Activated CD4-positive, alpha-beta T cell treated with anti-CD3 and anti-CD28 coated beads for 36 hours (primary cell): ENCODE results near the gene PLA1A. TPM values are rescaled to one million over a fixed set of nuclear protein-coding genes. Genes with fewer than 3 reads are reported as not detected.

ENCODE experiments used
- ATAC-seq: fragments of 200-7000 bp; cut with Tn5 transposase; one replicate; pipeline ENCODE4 v1.10.0; 2021; ENCODE audit warnings: mild to moderate bottlenecking, moderate library complexity
- CTCF ChIA-PET: fragments of 350-600 bp; sonication (Branson Sonifier 250); formaldehyde crosslinking; loops from one replicate; lab custom pipeline; 2021; ENCODE audit warnings: antibody characterized with exemption; lab: Charles Lee
- POLR2A ChIA-PET: fragments of 350-600 bp; sonication (Branson Sonifier 250); formaldehyde crosslinking; loops from one replicate; lab custom pipeline; 2021; ENCODE audit warnings: antibody characterized with exemption, inconsistent platforms; lab: Charles Lee
- DNase-seq: peaks from one replicate; pipeline ENCODE4 v3.0.0-alpha.2; 2020
- H3K27ac Mint-ChIP-seq: one replicate; pipeline ENCODE4 v1.8.0; 2021; ENCODE audit warnings: mixed read lengths
- H3K27me3 Mint-ChIP-seq: one replicate; pipeline ENCODE4 v1.8.0; 2021; ENCODE audit warnings: mixed read lengths
- H3K36me3 Mint-ChIP-seq: one replicate; pipeline ENCODE4 v1.8.0; 2021; ENCODE audit warnings: low read depth, mixed read lengths
- H3K4me1 Mint-ChIP-seq: one replicate; pipeline ENCODE4 v1.8.0; 2021; ENCODE audit warnings: mixed read lengths
- H3K4me3 Mint-ChIP-seq: one replicate; pipeline ENCODE4 v1.8.0; 2021; ENCODE audit warnings: mild to moderate bottlenecking, moderate library complexity, mixed read lengths
- H3K9me3 Mint-ChIP-seq: one replicate; pipeline ENCODE4 v1.8.0; 2021; ENCODE audit warnings: low read depth, mixed read lengths
- intact Hi-C, 2 experiments: fragments of 100-400 bp; cut with DNase I in 1 of 2; cut with micrococcal nuclease in 1 of 2; formaldehyde crosslinking; loops; one replicate each; pipeline versions ENCODE4 v1.14.2 to v1.15.1; 2022 to 2024; cut with DNase I, micrococcal nuclease
- total RNA-seq, 2 experiments: library from RNA; stranded (reverse); gene quantifications; one replicate each; pipeline ENCODE4 v1.2.3, GENCODE V29; 2021

PLA1A gene
- total RNA-seq, 2 experiments from 2014 or later: not detected

GRCh38 chr3:119595639-119596334 is 1.9 kb upstream of the PLA1A start:
- CTCF ChIA-PET: no interaction called here
- no peak for DNase-seq
- intact Hi-C loops: no loop called here

GRCh38 chr3:119596398-119596797 is 1.3 kb upstream of the PLA1A start:
- H3K9me3 Mint-ChIP-seq: no peaks in the 10 kb centered on the region
- intact Hi-C loops: no loop called here
- H3K27ac Mint-ChIP-seq: no peak overlapping the region
- no peak for ATAC-seq
- H3K4me3 Mint-ChIP-seq: no peak overlapping the region
- DNase-seq: no peak
- H3K4me1 Mint-ChIP-seq: peaks cover 6% of the 10 kb centered on the region
- H3K36me3 Mint-ChIP-seq: no peaks in the 10 kb centered on the region
- ChIA-PET POLR2A (no interaction called here), CTCF (interaction anchor here (0.7 kb wide), 1 partner anchor 618 kb away, joined by 3 read pairs; no protein-coding TSS in a partner anchor)
- peaks cover 2% of the 10 kb centered on the region for H3K27me3 Mint-ChIP-seq

More at GRCh38 chr3:119595639-119596334, 1.9 kb upstream of the PLA1A start:
- H3K36me3 Mint-ChIP-seq: no peaks in the 10 kb centered on the region
- H3K4me1 Mint-ChIP-seq: peaks cover 2% of the 10 kb centered on the region
- POLR2A ChIA-PET: no interaction called here
- H3K4me3 Mint-ChIP-seq: no peak overlapping the region
- no peaks in the 10 kb centered on the region for H3K9me3 Mint-ChIP-seq
- H3K27ac Mint-ChIP-seq: no peak overlapping the region
- ATAC-seq: no peak
- peaks cover 2% of the 10 kb centered on the region for H3K27me3 Mint-ChIP-seq

- H3K4me3 Mint-ChIP-seq: no peak overlapping the region
- no peak for DNase-seq
- intact Hi-C loops: no loop called here
- POLR2A ChIA-PET: no interaction called here
- peak; percentile 23 for ATAC-seq
- peaks cover 6% of the 10 kb centered on the region for H3K4me1 Mint-ChIP-seq
- H3K36me3 Mint-ChIP-seq: no peaks in the 10 kb centered on the region
- no peaks in the 10 kb centered on the region for H3K9me3 Mint-ChIP-seq
- CTCF ChIA-PET: no interaction called here
- H3K27me3 Mint-ChIP-seq: no peaks in the 10 kb centered on the region
- no peak overlapping the region for H3K27ac Mint-ChIP-seq
Observed at GRCh38 chr3:119598410-119599098, 869 bp downstream of the PLA1A start.

- intact Hi-C loops: loop anchor here in 1 of 2 experiments (2.0 kb wide), 1 partner anchor 77 kb away; the partner anchor contains the start of gene COX17
- H3K27ac Mint-ChIP-seq: no peak overlapping the region
- POLR2A ChIA-PET: no interaction called here
Observed at GRCh38 chr3:119599558-119600174, 2.0 kb downstream of the PLA1A start.

GRCh38 chr3:119600732-119601131 is 3.0 kb downstream of the PLA1A start:
- Mint-ChIP-seq H3K4me3 (no peak overlapping the region), H3K27me3 (no peaks in the 10 kb centered on the region), H3K27ac (no peak overlapping the region), H3K36me3 (no peaks in the 10 kb centered on the region), H3K9me3 (no peaks in the 10 kb centered on the region), H3K4me1 (peaks cover 8% of the 10 kb centered on the region)
- peak; percentile 80 for ATAC-seq
- intact Hi-C loops: loop anchor here in 1 of 2 experiments (2.0 kb wide), 1 partner anchor 76 kb away; the partner anchor contains the start of gene COX17
- CTCF ChIA-PET: interaction anchor here (0.6 to 1.1 kb wide), 2 partner anchors 80 to 102 kb away, joined by 3 to 4 read pairs; partner anchors contain the start of gene TIMMDC1
- POLR2A ChIA-PET: no interaction called here
- DNase-seq: peak; percentile 65

More at GRCh38 chr3:119599558-119600174, 2.0 kb downstream of the PLA1A start:
- peaks cover 8% of the 10 kb centered on the region for H3K4me1 Mint-ChIP-seq
- no peak overlapping the region for H3K4me3 Mint-ChIP-seq
- CTCF ChIA-PET: interaction anchor here (0.5 to 1.1 kb wide), 2 partner anchors 81 to 177 kb away, joined by 4 read pairs; no protein-coding TSS in a partner anchor
- no peaks in the 10 kb centered on the region for H3K27me3 Mint-ChIP-seq
- no peaks in the 10 kb centered on the region for H3K9me3 Mint-ChIP-seq
- H3K36me3 Mint-ChIP-seq: no peaks in the 10 kb centered on the region
- ATAC-seq: no peak
- DNase-seq: no peak

- ATAC-seq (peak; percentile 70), DNase-seq (peak; percentile 44)
- ChIA-PET POLR2A (no interaction called here), CTCF (no interaction called here)
- Mint-ChIP-seq H3K36me3 (no peaks in the 10 kb centered on the region), H3K4me1 (peaks cover 8% of the 10 kb centered on the region), H3K27me3 (no peaks in the 10 kb centered on the region), H3K27ac (no peak overlapping the region), H3K9me3 (no peaks in the 10 kb centered on the region), H3K4me3 (no peak overlapping the region)
- intact Hi-C loops: loop anchor here in 1 of 2 experiments (2.0 kb wide), 1 partner anchor 76 kb away; the partner anchor contains the start of gene COX17
Observed at GRCh38 chr3:119601154-119601553, 3.5 kb downstream of the PLA1A start.

- intact Hi-C loops: no loop called here
- ATAC-seq (no peak), DNase-seq (no peak)
- POLR2A ChIA-PET: no interaction called here
- peaks cover 6% of the 10 kb centered on the region for H3K4me1 Mint-ChIP-seq
- H3K9me3 Mint-ChIP-seq: no peaks in the 10 kb centered on the region
- no peaks in the 10 kb centered on the region for H3K27me3 Mint-ChIP-seq
- H3K4me3 Mint-ChIP-seq: no peak overlapping the region
- no peak overlapping the region for H3K27ac Mint-ChIP-seq
- CTCF ChIA-PET: no interaction called here
- no peaks in the 10 kb centered on the region for H3K36me3 Mint-ChIP-seq
Observed at GRCh38 chr3:119602676-119603075, 5.0 kb downstream of the PLA1A start.

GRCh38 chr3:119604878-119605277 is 7.2 kb downstream of the PLA1A start:
- H3K9me3 Mint-ChIP-seq: no peaks in the 10 kb centered on the region
- ATAC-seq (peak; percentile 78), DNase-seq (no peak)
- ChIA-PET POLR2A (no interaction called here), CTCF (no interaction called here)
- intact Hi-C loops: no loop called here
- H3K4me3 Mint-ChIP-seq: no peak overlapping the region
- no peaks in the 10 kb centered on the region for H3K36me3 Mint-ChIP-seq
- no peak overlapping the region for H3K27ac Mint-ChIP-seq
- peaks cover 6% of the 10 kb centered on the region for H3K4me1 Mint-ChIP-seq
- H3K27me3 Mint-ChIP-seq: peaks cover 2% of the 10 kb centered on the region

- intact Hi-C loops: no loop called here
- Mint-ChIP-seq H3K36me3 (no peaks in the 10 kb centered on the region), H3K4me3 (no peak overlapping the region), H3K27ac (no peak overlapping the region), H3K27me3 (peaks cover 4% of the 10 kb centered on the region), H3K9me3 (no peaks in the 10 kb centered on the region), H3K4me1 (peaks cover 2% of the 10 kb centered on the region)
- DNase-seq (no peak), ATAC-seq (no peak)
- CTCF ChIA-PET: no interaction called here
- POLR2A ChIA-PET: interaction anchor here (0.6 kb wide), 1 partner anchor 258 kb away, joined by 3 read pairs; no protein-coding TSS in a partner anchor
Observed at GRCh38 chr3:119608405-119609000, 10.8 kb downstream of the PLA1A start.

GRCh38 chr3:119609301-119609700 is 11.6 kb downstream of the PLA1A start:
- DNase-seq: no peak
- Mint-ChIP-seq H3K4me1 (peaks cover 1% of the 10 kb centered on the region), H3K27me3 (peaks cover 4% of the 10 kb centered on the region), H3K36me3 (no peaks in the 10 kb centered on the region), H3K9me3 (no peaks in the 10 kb centered on the region), H3K4me3 (no peak overlapping the region), H3K27ac (no peak overlapping the region)
- intact Hi-C loops: no loop called here
- ChIA-PET POLR2A (no interaction called here), CTCF (no interaction called here)
- no peak for ATAC-seq

GRCh38 chr3:119611664-119612063 is 14.0 kb downstream of the PLA1A start:
- Mint-ChIP-seq H3K9me3 (no peaks in the 10 kb centered on the region), H3K27me3 (peaks cover 4% of the 10 kb centered on the region), H3K4me3 (no peak overlapping the region), H3K36me3 (no peaks in the 10 kb centered on the region), H3K4me1 (no peaks in the 10 kb centered on the region), H3K27ac (no peak overlapping the region)
- POLR2A ChIA-PET: no interaction called here
- intact Hi-C loops: no loop called here
- ATAC-seq (no peak), DNase-seq (no peak)
- CTCF ChIA-PET: no interaction called here
